ENCODE results near the gene PRLH.

DNA sequence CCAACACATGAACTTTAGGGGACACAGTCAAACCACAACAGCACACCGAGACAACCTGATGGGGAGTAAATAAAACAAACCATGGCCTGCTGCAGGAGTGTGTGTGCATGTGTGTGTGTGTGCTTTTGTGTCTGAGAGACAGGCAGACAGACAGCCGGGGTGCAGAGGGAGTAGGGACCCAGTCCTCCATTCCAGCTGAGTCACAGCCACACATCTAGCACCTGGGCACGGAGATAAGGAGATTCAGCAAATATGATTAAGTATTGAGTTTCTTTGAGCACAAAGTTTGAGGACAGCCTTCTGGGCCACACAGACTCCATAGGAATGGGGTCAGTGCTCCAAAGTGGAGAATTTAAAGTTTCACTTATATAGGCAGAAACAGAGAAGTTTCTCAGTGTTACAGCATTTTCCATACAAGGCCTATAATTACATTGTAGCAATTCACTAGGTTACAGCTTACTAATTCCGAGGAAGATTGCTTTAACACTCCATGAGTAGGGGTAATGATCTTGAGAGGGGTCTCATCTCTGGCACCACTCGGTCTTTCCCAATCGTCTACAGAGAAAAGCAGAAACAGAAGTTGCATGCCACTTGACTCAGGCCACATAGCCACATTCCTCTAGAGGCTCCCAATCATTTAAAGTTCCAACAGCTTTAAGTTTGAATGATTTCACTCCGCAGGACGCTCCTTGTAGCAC, 30.8 kb upstream of the PRLH start:
- TF ChIP-seq, protein P1, sequence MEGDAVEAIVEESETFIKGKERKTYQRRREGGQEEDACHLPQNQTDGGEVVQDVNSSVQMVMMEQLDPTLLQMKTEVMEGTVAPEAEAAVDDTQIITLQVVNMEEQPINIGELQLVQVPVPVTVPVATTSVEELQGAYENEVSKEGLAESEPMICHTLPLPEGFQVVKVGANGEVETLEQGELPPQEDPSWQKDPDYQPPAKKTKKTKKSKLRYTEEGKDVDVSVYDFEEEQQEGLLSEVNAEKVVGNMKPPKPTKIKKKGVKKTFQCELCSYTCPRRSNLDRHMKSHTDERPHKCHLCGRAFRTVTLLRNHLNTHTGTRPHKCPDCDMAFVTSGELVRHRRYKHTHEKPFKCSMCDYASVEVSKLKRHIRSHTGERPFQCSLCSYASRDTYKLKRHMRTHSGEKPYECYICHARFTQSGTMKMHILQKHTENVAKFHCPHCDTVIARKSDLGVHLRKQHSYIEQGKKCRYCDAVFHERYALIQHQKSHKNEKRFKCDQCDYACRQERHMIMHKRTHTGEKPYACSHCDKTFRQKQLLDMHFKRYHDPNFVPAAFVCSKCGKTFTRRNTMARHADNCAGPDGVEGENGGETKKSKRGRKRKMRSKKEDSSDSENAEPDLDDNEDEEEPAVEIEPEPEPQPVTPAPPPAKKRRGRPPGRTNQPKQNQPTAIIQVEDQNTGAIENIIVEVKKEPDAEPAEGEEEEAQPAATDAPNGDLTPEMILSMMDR (IDR thresholded peaks at IDR 0.05; ENCODE audit: extremely low read depth in 1 of 2, insufficient read depth in 1 of 2, low read depth in 1 of 2, low read length in 2 of 2) = no peak
- TF ChIP-seq EZH2 (IDR thresholded peaks at IDR 0.05; ENCODE audit: borderline replicate concordance, low read depth, low read length, severe bottlenecking) = no peak
- no peak for TF ChIP-seq MYC (IDR thresholded peaks at IDR 0.05; ENCODE audit: low read depth, low read length)
- TF ChIP-seq POLR2A (IDR thresholded peaks at IDR 0.05; ENCODE audit: low read depth, low read length) = no peak
- no peak for TF ChIP-seq POLR2AphosphoS5 (IDR thresholded peaks at IDR 0.05; ENCODE audit: insufficient read depth, low read depth, low read length)
- no peak for TF ChIP-seq FOS (IDR thresholded peaks at IDR 0.05; ENCODE audit: borderline replicate concordance, insufficient read depth, low read length)

All from endothelial cell of umbilical vein (primary cell).